ENCODE results near the gene NLRP2B.

DNA sequence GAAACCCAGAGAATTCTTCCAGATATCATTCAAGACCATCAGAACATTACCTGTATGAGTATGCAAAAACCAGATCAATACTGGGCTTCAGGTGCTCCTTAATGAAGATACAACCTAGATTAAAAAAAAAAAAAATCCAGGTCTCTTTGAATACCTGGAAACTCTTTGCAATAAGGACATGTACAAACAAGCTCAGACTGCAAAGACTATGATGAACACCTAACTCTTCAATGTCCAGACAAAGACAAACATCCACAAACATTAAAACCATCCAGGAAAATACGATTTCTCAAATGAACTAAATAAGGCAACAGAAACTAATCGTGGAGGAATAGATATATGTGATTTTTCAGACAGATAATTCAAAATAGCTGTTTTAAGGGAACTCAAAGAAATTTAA, 38.7 kb downstream of the NLRP2B start:
- TF ChIP-seq, protein P1, sequence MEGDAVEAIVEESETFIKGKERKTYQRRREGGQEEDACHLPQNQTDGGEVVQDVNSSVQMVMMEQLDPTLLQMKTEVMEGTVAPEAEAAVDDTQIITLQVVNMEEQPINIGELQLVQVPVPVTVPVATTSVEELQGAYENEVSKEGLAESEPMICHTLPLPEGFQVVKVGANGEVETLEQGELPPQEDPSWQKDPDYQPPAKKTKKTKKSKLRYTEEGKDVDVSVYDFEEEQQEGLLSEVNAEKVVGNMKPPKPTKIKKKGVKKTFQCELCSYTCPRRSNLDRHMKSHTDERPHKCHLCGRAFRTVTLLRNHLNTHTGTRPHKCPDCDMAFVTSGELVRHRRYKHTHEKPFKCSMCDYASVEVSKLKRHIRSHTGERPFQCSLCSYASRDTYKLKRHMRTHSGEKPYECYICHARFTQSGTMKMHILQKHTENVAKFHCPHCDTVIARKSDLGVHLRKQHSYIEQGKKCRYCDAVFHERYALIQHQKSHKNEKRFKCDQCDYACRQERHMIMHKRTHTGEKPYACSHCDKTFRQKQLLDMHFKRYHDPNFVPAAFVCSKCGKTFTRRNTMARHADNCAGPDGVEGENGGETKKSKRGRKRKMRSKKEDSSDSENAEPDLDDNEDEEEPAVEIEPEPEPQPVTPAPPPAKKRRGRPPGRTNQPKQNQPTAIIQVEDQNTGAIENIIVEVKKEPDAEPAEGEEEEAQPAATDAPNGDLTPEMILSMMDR (conservative IDR thresholded peaks at IDR 0.05; ENCODE audit: low read depth in 2 of 2), result no peak
- TF ChIP-seq EZH2phosphoT487 (IDR thresholded peaks at IDR 0.05; ENCODE audit: unreplicated experiment) (no peak), POLR2AphosphoS5 (IDR thresholded peaks at IDR 0.05; ENCODE audit: low read depth) (no peak), EZH2 (IDR thresholded peaks at IDR 0.05; ENCODE audit: low read depth, unreplicated experiment) (no peak), JUNB (IDR thresholded peaks at IDR 0.05; ENCODE audit: unreplicated experiment) (no peak), ZNF114 (CRISPR knock-in tag; IDR thresholded peaks at IDR 0.05) (no peak), CREB1 (CRISPR knock-in tag; IDR thresholded peaks at IDR 0.05; ENCODE audit: low read depth) (no peak), NANOG (IDR thresholded peaks at IDR 0.05; ENCODE audit: borderline replicate concordance) (no peak), STAT1 (IDR thresholded peaks at IDR 0.05; ENCODE audit: unreplicated experiment) (no peak)
- TF ChIP-seq, protein P2, sequence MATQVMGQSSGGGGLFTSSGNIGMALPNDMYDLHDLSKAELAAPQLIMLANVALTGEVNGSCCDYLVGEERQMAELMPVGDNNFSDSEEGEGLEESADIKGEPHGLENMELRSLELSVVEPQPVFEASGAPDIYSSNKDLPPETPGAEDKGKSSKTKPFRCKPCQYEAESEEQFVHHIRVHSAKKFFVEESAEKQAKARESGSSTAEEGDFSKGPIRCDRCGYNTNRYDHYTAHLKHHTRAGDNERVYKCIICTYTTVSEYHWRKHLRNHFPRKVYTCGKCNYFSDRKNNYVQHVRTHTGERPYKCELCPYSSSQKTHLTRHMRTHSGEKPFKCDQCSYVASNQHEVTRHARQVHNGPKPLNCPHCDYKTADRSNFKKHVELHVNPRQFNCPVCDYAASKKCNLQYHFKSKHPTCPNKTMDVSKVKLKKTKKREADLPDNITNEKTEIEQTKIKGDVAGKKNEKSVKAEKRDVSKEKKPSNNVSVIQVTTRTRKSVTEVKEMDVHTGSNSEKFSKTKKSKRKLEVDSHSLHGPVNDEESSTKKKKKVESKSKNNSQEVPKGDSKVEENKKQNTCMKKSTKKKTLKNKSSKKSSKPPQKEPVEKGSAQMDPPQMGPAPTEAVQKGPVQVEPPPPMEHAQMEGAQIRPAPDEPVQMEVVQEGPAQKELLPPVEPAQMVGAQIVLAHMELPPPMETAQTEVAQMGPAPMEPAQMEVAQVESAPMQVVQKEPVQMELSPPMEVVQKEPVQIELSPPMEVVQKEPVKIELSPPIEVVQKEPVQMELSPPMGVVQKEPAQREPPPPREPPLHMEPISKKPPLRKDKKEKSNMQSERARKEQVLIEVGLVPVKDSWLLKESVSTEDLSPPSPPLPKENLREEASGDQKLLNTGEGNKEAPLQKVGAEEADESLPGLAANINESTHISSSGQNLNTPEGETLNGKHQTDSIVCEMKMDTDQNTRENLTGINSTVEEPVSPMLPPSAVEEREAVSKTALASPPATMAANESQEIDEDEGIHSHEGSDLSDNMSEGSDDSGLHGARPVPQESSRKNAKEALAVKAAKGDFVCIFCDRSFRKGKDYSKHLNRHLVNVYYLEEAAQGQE (IDR thresholded peaks at IDR 0.05; ENCODE audit: unreplicated experiment), result no peak
- TF ChIP-seq, protein P3, sequence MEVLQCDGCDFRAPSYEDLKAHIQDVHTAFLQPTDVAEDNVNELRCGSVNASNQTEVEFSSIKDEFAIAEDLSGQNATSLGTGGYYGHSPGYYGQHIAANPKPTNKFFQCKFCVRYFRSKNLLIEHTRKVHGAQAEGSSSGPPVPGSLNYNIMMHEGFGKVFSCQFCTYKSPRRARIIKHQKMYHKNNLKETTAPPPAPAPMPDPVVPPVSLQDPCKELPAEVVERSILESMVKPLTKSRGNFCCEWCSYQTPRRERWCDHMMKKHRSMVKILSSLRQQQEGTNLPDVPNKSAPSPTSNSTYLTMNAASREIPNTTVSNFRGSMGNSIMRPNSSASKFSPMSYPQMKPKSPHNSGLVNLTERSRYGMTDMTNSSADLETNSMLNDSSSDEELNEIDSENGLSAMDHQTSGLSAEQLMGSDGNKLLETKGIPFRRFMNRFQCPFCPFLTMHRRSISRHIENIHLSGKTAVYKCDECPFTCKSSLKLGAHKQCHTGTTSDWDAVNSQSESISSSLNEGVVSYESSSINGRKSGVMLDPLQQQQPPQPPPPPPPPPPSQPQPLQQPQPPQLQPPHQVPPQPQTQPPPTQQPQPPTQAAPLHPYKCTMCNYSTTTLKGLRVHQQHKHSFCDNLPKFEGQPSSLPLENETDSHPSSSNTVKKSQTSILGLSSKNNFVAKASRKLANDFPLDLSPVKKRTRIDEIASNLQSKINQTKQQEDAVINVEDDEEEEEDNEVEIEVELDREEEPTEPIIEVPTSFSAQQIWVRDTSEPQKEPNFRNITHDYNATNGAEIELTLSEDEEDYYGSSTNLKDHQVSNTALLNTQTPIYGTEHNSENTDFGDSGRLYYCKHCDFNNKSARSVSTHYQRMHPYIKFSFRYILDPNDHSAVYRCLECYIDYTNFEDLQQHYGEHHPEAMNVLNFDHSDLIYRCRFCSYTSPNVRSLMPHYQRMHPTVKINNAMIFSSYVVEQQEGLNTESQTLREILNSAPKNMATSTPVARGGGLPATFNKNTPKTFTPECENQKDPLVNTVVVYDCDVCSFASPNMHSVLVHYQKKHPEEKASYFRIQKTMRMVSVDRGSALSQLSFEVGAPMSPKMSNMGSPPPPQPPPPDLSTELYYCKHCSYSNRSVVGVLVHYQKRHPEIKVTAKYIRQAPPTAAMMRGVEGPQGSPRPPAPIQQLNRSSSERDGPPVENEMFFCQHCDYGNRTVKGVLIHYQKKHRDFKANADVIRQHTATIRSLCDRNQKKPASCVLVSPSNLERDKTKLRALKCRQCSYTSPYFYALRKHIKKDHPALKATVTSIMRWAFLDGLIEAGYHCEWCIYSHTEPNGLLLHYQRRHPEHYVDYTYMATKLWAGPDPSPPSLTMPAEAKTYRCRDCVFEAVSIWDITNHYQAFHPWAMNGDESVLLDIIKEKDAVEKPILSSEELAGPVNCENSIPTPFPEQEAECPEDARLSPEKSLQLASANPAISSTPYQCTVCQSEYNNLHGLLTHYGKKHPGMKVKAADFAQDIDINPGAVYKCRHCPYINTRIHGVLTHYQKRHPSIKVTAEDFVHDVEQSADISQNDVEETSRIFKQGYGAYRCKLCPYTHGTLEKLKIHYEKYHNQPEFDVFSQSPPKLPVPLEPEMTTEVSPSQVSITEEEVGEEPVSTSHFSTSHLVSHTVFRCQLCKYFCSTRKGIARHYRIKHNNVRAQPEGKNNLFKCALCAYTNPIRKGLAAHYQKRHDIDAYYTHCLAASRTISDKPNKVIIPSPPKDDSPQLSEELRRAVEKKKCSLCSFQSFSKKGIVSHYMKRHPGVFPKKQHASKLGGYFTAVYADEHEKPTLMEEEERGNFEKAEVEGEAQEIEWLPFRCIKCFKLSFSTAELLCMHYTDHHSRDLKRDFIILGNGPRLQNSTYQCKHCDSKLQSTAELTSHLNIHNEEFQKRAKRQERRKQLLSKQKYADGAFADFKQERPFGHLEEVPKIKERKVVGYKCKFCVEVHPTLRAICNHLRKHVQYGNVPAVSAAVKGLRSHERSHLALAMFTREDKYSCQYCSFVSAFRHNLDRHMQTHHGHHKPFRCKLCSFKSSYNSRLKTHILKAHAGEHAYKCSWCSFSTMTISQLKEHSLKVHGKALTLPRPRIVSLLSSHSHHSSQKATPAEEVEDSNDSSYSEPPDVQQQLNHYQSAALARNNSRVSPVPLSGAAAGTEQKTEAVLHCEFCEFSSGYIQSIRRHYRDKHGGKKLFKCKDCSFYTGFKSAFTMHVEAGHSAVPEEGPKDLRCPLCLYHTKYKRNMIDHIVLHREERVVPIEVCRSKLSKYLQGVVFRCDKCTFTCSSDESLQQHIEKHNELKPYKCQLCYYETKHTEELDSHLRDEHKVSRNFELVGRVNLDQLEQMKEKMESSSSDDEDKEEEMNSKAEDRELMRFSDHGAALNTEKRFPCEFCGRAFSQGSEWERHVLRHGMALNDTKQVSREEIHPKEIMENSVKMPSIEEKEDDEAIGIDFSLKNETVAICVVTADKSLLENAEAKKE (CRISPR knock-in tag; IDR thresholded peaks at IDR 0.05), result no peak
- TF ChIP-seq, protein P4, sequence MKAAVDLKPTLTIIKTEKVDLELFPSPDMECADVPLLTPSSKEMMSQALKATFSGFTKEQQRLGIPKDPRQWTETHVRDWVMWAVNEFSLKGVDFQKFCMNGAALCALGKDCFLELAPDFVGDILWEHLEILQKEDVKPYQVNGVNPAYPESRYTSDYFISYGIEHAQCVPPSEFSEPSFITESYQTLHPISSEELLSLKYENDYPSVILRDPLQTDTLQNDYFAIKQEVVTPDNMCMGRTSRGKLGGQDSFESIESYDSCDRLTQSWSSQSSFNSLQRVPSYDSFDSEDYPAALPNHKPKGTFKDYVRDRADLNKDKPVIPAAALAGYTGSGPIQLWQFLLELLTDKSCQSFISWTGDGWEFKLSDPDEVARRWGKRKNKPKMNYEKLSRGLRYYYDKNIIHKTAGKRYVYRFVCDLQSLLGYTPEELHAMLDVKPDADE (IDR thresholded peaks at IDR 0.05), result no peak

All from GM23338 (cell line).